AG04450 (cell line): Measurements from ENCODE around the gene LCAT. TPM values are rescaled to one million over a fixed set of nuclear protein-coding genes. Genes with fewer than 3 reads are reported as not detected.

Experiments used
- CTCF ChIA-PET: fragments of 300-600, 350-600 bp; formaldehyde crosslinking; extraction: SDS; loops from one replicate; lab custom pipeline; 2022; ENCODE audit warnings: antibody characterized with exemption, inconsistent platforms; lab: Charles Lee
- POLR2A ChIA-PET: fragments of 350-600 bp; formaldehyde crosslinking; extraction: SDS; loops from one replicate; lab custom pipeline; 2021; ENCODE audit warnings: antibody characterized with exemption, inconsistent platforms; lab: Yijun Ruan, JAX
- DNase-seq: peaks from one replicate; pipeline ENCODE4 v3.0.0-alpha.2; 2011; ENCODE audit warnings: low read depth, low spot score
- H3K27ac ChIP-seq: one replicate; pipeline ENCODE4 v1.5.1; 2012; ENCODE audit warnings: low read depth, low read length, control low read depth
- H3K27me3 ChIP-seq: one replicate; pipeline ENCODE4 v1.6.0; 2012; ENCODE audit warnings: low read length; ENCODE audit not compliant: control insufficient read depth, insufficient read depth
- H3K4me3 ChIP-seq: 2 replicates; pipeline ENCODE4 v1.5.1; 2011; ENCODE audit warnings: mild to moderate bottlenecking, low read depth, low read length, control low read depth
- H3K9me3 ChIP-seq: 2 replicates; pipeline ENCODE4 v1.5.1; 2012; ENCODE audit warnings: low read length; ENCODE audit not compliant: control insufficient read depth, insufficient read depth
- polyA plus RNA-seq: library from polyadenylated mRNA; depleted of rRNA; stranded (reverse); fragments of >200 nt; gene quantifications from 2 replicates; pipeline ENCODE4 v1.2.3, GENCODE V29; 2011
- TF ChIP-seq, protein P1 (sequence below): IDR thresholded peaks from 2 replicates; pipeline ENCODE4 v1.5.1; 2011; ENCODE audit warnings: low read depth, low read length, control low read depth, inconsistent platforms

The LCAT gene
- polyA plus RNA-seq, 1 experiment, result 5.2 TPM

DNA sequence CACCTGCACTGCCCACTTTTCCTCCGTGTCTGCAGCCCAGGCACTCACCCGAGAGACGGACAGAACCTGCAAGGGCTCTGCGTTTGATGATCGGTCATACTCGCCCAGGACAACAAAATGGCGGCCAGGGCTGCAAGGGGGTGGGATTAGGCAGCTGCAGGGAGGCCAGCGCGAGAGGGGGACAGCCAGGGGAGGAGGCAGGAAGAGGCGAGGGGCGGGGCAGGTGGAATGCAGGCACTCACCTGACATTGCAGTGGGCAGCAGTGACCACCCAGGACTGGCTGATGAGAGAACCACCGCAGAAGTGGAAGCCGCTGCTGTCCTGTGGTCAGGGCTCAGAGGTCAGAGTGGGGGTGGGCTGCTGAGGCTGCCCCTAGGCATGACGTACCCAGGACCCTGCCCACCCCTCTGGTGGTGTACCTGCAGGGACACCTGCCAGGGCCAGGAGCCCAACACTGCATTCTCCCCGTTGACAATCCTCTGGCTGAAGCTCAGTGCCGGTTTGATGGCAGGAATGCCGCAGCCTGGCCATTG is 13.2 kb downstream of the LCAT start:
- ChIA-PET CTCF (interaction anchor here (0.7 to 3.6 kb wide), 5 partner anchors 47 to 259 kb away, joined by 3 to 23 read pairs (median 4); partner anchors contain the start of gene NRN1L), POLR2A (interaction anchor here (0.6 to 1.1 kb wide), 2 partner anchors 10 to 46 kb away, joined by 3 read pairs; partner anchors contain the start of gene NRN1L)
- Histone ChIP-seq H3K9me3 (peaks cover under 1% of the 10 kb centered on the region; the same call in 1 of the 2 replicates), H3K4me3 (no peak overlapping the region), H3K27ac (no peak overlapping the region), H3K27me3 (no peaks in the 10 kb centered on the region)
- DNase-seq, result no peak
- TF ChIP-seq, protein P1, sequence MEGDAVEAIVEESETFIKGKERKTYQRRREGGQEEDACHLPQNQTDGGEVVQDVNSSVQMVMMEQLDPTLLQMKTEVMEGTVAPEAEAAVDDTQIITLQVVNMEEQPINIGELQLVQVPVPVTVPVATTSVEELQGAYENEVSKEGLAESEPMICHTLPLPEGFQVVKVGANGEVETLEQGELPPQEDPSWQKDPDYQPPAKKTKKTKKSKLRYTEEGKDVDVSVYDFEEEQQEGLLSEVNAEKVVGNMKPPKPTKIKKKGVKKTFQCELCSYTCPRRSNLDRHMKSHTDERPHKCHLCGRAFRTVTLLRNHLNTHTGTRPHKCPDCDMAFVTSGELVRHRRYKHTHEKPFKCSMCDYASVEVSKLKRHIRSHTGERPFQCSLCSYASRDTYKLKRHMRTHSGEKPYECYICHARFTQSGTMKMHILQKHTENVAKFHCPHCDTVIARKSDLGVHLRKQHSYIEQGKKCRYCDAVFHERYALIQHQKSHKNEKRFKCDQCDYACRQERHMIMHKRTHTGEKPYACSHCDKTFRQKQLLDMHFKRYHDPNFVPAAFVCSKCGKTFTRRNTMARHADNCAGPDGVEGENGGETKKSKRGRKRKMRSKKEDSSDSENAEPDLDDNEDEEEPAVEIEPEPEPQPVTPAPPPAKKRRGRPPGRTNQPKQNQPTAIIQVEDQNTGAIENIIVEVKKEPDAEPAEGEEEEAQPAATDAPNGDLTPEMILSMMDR, result no peak

DNA sequence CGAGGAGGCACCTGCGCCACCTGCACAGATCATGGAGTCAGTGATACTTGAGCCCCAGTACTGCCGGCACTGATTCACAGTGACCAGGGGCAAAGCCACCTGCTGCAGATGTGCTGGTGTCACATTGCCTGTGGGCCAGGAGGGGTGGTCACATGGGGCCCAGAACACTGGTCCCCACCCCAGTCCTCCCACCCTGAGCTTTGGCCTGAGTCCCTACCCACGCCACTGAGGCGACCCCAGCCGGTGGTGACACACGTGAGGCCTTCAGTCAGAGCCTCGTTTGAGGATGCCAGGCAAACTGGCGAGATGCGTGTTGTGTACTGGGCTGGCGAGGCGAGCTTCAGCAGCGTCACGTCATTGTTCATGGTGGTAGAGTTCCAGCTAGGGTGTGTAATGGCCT is 13.7 kb downstream of the LCAT start:
- ChIA-PET CTCF (interaction anchor here (0.6 to 3.5 kb wide), 6 partner anchors 35 to 258 kb away, joined by 3 to 23 read pairs (median 3); partner anchors contain the start of gene PSKH1), POLR2A (no interaction called here)
- no peak for DNase-seq

DNA sequence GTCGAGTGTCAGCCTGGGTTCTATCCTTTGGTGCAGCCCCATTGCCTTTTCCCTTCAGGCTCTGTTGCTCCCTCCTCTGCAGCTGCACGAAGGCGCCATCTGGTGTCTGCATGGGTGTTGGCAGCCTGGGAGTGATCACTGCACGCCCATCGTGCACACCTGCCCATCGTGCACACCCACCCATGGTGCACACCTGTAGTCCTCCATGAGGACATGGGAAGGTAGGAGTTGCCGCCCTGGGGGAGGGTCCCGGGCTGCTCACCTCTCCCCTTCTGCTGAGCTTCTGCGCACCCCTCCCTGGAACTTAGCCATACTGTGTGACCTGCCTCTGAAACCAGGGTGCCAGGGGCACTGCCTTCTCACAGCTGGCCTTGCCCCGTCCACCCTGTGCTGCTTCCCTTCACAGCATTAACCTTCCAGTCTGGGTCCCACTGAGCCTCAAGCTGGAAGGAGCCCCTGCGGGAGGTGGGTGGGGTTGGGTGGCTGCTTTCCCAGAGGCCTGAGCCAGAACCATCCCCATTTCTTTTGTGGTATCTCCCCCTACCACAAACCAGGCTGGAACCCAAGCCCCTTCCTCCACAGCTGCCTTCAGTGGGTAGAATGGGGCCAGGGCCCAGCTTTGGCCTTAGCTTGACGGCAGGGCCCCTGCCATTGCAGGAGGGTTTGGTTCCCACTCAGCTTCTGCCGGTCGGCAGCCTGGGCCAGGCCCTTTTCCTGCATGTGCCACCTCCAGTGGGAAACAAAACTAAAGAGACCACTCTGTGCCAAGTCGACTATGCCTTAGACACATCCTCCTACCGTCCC is 15.2 kb downstream of the LCAT start:
- Histone ChIP-seq H3K27ac (no peak overlapping the region), H3K27me3 (no peaks in the 10 kb centered on the region), H3K9me3 (no peaks in the 10 kb centered on the region), H3K4me3 (no peak overlapping the region)
- POLR2A ChIA-PET, result no interaction called here
- TF ChIP-seq, protein P1, result peak; percentile 90
- CTCF ChIA-PET, result interaction anchor here (0.7 to 3.5 kb wide), 5 partner anchors 45 to 113 kb away, joined by 3 to 23 read pairs (median 3); partner anchors contain the start of gene NRN1L
- no peak for DNase-seq

More for the DNA sequence above, 13.7 kb downstream of the LCAT start:
- Histone ChIP-seq H3K27me3 (no peaks in the 10 kb centered on the region), H3K4me3 (no peak overlapping the region), H3K27ac (no peak overlapping the region), H3K9me3 (no peaks in the 10 kb centered on the region)
- TF ChIP-seq, protein P1, result no peak

DNA sequence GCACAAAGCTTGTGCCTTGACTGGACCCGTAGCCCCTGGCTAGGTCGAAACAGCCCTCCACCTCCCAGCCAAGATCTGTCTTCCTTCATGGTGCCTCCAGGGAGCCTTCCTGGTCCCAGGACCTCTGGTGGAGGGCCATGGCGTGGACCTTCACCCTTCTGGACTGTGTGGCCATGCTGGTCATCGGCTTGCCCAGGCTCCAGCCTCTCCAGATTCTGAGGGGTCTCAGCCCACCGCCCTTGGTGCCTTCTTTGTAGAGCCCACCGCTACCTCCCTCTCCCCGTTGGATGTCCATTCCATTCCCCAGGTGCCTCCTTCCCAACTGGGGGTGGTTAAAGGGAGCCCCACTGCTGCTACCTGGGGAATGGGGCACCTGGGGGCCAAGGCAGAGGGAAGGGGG is 15.8 kb downstream of the LCAT start:
- no peak overlapping the region for H3K27ac ChIP-seq
- H3K9me3 ChIP-seq, result no peaks in the 10 kb centered on the region
- ChIA-PET POLR2A (no interaction called here), CTCF (interaction anchor here (0.8 to 3.5 kb wide), 4 partner anchors 45 to 112 kb away, joined by 3 to 23 read pairs (median 8); partner anchors contain the start of gene NRN1L)
- no peaks in the 10 kb centered on the region for H3K27me3 ChIP-seq
- H3K4me3 ChIP-seq, result no peak overlapping the region
- no peak for DNase-seq
- TF ChIP-seq, protein P1, result no peak
